ENCODE measurements around the gene MTMR12.
A peak's percentile ranks its signal among the peaks of the same experiment; 100 is the strongest.

MTMR12 gene

DNA sequence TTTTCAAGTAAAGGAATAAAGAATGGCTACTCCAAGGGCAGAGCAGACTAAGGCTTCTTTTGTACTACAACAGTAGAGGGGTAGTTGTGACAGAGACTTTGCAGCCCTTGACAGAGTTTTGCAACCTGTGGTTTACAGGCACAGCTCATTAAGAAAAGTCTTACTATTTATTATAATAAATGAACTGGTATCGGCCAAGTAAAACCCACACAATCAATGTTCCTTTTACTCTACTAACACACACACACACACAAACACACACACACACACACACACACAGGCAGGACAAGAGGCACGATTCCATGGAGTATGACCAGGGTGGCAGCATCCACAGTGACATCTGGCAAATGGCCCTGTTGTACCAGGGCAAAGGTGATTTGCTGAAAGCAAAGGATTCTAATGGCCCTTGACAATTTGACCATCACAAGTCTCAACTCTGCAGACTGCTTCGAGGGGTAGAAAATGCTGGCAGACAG, 79.5 kb downstream of the MTMR12 start:
- TF ChIP-seq CTCF (IDR thresholded peaks at IDR 0.05; ENCODE audit: poor library complexity, severe bottlenecking): no peak
- no peaks in the 10 kb centered on the region for H3K27me3 ChIP-seq (ENCODE audit: insufficient read depth, poor library complexity, severe bottlenecking)
- peaks cover 34% of the 10 kb centered on the region for H3K36me3 ChIP-seq (ENCODE audit: low read depth)
- no peaks in the 10 kb centered on the region for H3K9me3 ChIP-seq (ENCODE audit: severe bottlenecking)
- DNase-seq (ENCODE audit: low spot score) (no peak), ATAC-seq (ENCODE audit: low read depth) (no peak)
- H3K4me1 ChIP-seq (ENCODE audit: insufficient read depth, poor library complexity, severe bottlenecking): no peaks in the 10 kb centered on the region
- H3K4me3 ChIP-seq (ENCODE audit: severe bottlenecking): no peak overlapping the region
- H3K27ac ChIP-seq (ENCODE audit: poor library complexity, severe bottlenecking): no peak overlapping the region

- no peaks in the 10 kb centered on the region for H3K27me3 ChIP-seq (ENCODE audit: insufficient read depth, poor library complexity, severe bottlenecking)
- peaks cover 30% of the 10 kb centered on the region for H3K36me3 ChIP-seq (ENCODE audit: low read depth)
- ATAC-seq (ENCODE audit: low read depth) (peak; percentile 81), DNase-seq (ENCODE audit: low spot score) (no peak)
- peak; percentile 90 for TF ChIP-seq CTCF (IDR thresholded peaks at IDR 0.05; ENCODE audit: poor library complexity, severe bottlenecking)
- H3K27ac ChIP-seq (ENCODE audit: poor library complexity, severe bottlenecking): no peak overlapping the region
- H3K4me3 ChIP-seq (ENCODE audit: severe bottlenecking): no peak overlapping the region
- H3K4me1 ChIP-seq (ENCODE audit: insufficient read depth, poor library complexity, severe bottlenecking): no peaks in the 10 kb centered on the region
- no peaks in the 10 kb centered on the region for H3K9me3 ChIP-seq (ENCODE audit: severe bottlenecking)
Observed at GRCh38 chr5:32232441-32233219, 80.1 kb downstream of the MTMR12 start.

DNA sequence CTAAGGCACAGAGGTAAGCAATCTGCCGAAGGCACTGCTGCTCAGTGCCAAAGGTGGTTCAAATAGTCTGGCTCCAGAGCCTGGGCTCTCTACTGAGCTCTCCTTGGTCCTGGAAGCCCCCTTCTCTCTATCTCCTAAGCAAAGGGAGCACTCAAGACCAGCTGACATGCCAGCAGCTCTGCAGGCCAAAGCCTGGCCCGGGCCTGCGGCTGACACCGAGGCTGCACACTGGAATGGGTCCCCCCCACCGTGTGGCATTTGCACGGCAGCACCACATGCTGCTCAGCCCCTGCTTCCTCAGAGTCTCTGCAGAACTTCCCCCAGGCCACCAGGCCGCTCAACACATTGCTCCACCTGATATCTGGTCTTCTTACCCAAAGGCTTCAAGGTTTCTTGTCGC, 80.8 kb downstream of the MTMR12 start:
- no peak overlapping the region for H3K27ac ChIP-seq (ENCODE audit: poor library complexity, severe bottlenecking)
- no peak for DNase-seq (ENCODE audit: low spot score)
- H3K27me3 ChIP-seq (ENCODE audit: insufficient read depth, poor library complexity, severe bottlenecking): no peaks in the 10 kb centered on the region
- H3K4me1 ChIP-seq (ENCODE audit: insufficient read depth, poor library complexity, severe bottlenecking): no peaks in the 10 kb centered on the region
- no peak overlapping the region for H3K4me3 ChIP-seq (ENCODE audit: severe bottlenecking)
- no peak for TF ChIP-seq CTCF (IDR thresholded peaks at IDR 0.05; ENCODE audit: poor library complexity, severe bottlenecking)
- peaks cover 24% of the 10 kb centered on the region for H3K36me3 ChIP-seq (ENCODE audit: low read depth)
- no peak for ATAC-seq (ENCODE audit: low read depth)
- H3K9me3 ChIP-seq (ENCODE audit: severe bottlenecking): no peaks in the 10 kb centered on the region

- ATAC-seq (ENCODE audit: low read depth): no peak
- peaks cover 25% of the 10 kb centered on the region for H3K36me3 ChIP-seq (ENCODE audit: low read depth)
- H3K27ac ChIP-seq (ENCODE audit: poor library complexity, severe bottlenecking): no peak overlapping the region
- H3K4me3 ChIP-seq (ENCODE audit: severe bottlenecking): no peak overlapping the region
- no peak for TF ChIP-seq CTCF (IDR thresholded peaks at IDR 0.05; ENCODE audit: poor library complexity, severe bottlenecking)
- no peaks in the 10 kb centered on the region for H3K9me3 ChIP-seq (ENCODE audit: severe bottlenecking)
- H3K4me1 ChIP-seq (ENCODE audit: insufficient read depth, poor library complexity, severe bottlenecking): no peaks in the 10 kb centered on the region
- no peaks in the 10 kb centered on the region for H3K27me3 ChIP-seq (ENCODE audit: insufficient read depth, poor library complexity, severe bottlenecking)
- DNase-seq (ENCODE audit: low spot score): no peak
Observed at GRCh38 chr5:32231241-32231640, 81.5 kb downstream of the MTMR12 start.

Data from RWPE2 (cell line).